ENCODE data around the gene GJD4.

Gene GJD4

GRCh38 chr10:35637462-35637861, 32.3 kb downstream of the GJD4 start:
- peaks cover 21% of the 10 kb centered on the region for H3K27me3 Mint-ChIP-seq (ENCODE audit: low read depth)
- peak overlapping the region; percentile 67 to 85 (median 74) for H3K4me3 Mint-ChIP-seq
- peak overlapping the region in 1 of 3 experiments; percentile 33 for H3K27ac Mint-ChIP-seq
- H3K4me1 Mint-ChIP-seq: peaks cover 34% of the 10 kb centered on the region
- no peaks in the 10 kb centered on the region for H3K9me3 Mint-ChIP-seq
- no peak for TF ChIP-seq CTCF (IDR thresholded peaks at IDR 0.05; ENCODE audit: unreplicated experiment in 3 of 3)
- no peaks in the 10 kb centered on the region for H3K36me3 Mint-ChIP-seq (ENCODE audit: low read depth)

GRCh38 chr10:35638101-35638500, 33.0 kb downstream of the GJD4 start:
- no peak for TF ChIP-seq CTCF (IDR thresholded peaks at IDR 0.05; ENCODE audit: unreplicated experiment in 3 of 3)
- peak overlapping the region in 1 of 3 experiments; percentile 33 for H3K27ac Mint-ChIP-seq
- peaks cover 21% of the 10 kb centered on the region for H3K27me3 Mint-ChIP-seq (ENCODE audit: low read depth)
- H3K36me3 Mint-ChIP-seq (ENCODE audit: low read depth): no peaks in the 10 kb centered on the region
- peaks cover 32% of the 10 kb centered on the region for H3K4me1 Mint-ChIP-seq
- H3K9me3 Mint-ChIP-seq: no peaks in the 10 kb centered on the region
- H3K4me3 Mint-ChIP-seq: peak overlapping the region; percentile 67 to 85 (median 74)

GRCh38 chr10:35639021-35639727, 34.0 kb downstream of the GJD4 start:
- TF ChIP-seq CTCF (IDR thresholded peaks at IDR 0.05; ENCODE audit: unreplicated experiment in 3 of 3): no peak
- Mint-ChIP-seq H3K27ac (peak overlapping the region; percentile 48 to 61 (median 55)), H3K36me3 (ENCODE audit: low read depth) (no peaks in the 10 kb centered on the region), H3K9me3 (no peaks in the 10 kb centered on the region), H3K27me3 (ENCODE audit: low read depth) (peaks cover 22% of the 10 kb centered on the region), H3K4me1 (peaks cover 34% of the 10 kb centered on the region), H3K4me3 (peak overlapping the region; percentile 91 to 99 (median 91))

- H3K9me3 Mint-ChIP-seq: no peaks in the 10 kb centered on the region
- peak overlapping the region; percentile 91 to 99 (median 97) for H3K4me3 Mint-ChIP-seq
- peaks cover 41% of the 10 kb centered on the region for H3K4me1 Mint-ChIP-seq
- TF ChIP-seq CTCF (IDR thresholded peaks at IDR 0.05; ENCODE audit: unreplicated experiment in 3 of 3): no peak
- H3K36me3 Mint-ChIP-seq (ENCODE audit: low read depth): no peaks in the 10 kb centered on the region
- peak overlapping the region; percentile 61 to 77 (median 68) for H3K27ac Mint-ChIP-seq
- peaks cover 29% of the 10 kb centered on the region for H3K27me3 Mint-ChIP-seq (ENCODE audit: low read depth)
These were observed 34.7 kb downstream of the GJD4 start for GRCh38 chr10:35639728-35640401.

GRCh38 chr10:35640474-35640873, 35.3 kb downstream of the GJD4 start:
- Mint-ChIP-seq H3K4me3 (peak overlapping the region; percentile 90 to 99 (median 97)), H3K4me1 (peaks cover 47% of the 10 kb centered on the region), H3K27me3 (ENCODE audit: low read depth) (peaks cover 30% of the 10 kb centered on the region), H3K9me3 (no peaks in the 10 kb centered on the region), H3K27ac (peak overlapping the region; percentile 68 to 85 (median 77)), H3K36me3 (ENCODE audit: low read depth) (no peaks in the 10 kb centered on the region)
- TF ChIP-seq CTCF (IDR thresholded peaks at IDR 0.05; ENCODE audit: unreplicated experiment in 3 of 3): peak; percentile 22 to 43 (median 32)
